Measurements from ENCODE around the gene TBC1D12. TPM values are rescaled to one million over a fixed set of nuclear protein-coding genes. Genes with fewer than 3 reads are reported as not detected.

The TBC1D12 gene
- total RNA-seq, 4 donors from 2014 or later, result 10.5 to 17.7 (median 12.8) TPM

- no peak for DNase-seq (ENCODE audit: low spot score in 2 of 2)
- H3K27ac ChIP-seq, result no peak overlapping the region
- TF ChIP-seq, protein P1, sequence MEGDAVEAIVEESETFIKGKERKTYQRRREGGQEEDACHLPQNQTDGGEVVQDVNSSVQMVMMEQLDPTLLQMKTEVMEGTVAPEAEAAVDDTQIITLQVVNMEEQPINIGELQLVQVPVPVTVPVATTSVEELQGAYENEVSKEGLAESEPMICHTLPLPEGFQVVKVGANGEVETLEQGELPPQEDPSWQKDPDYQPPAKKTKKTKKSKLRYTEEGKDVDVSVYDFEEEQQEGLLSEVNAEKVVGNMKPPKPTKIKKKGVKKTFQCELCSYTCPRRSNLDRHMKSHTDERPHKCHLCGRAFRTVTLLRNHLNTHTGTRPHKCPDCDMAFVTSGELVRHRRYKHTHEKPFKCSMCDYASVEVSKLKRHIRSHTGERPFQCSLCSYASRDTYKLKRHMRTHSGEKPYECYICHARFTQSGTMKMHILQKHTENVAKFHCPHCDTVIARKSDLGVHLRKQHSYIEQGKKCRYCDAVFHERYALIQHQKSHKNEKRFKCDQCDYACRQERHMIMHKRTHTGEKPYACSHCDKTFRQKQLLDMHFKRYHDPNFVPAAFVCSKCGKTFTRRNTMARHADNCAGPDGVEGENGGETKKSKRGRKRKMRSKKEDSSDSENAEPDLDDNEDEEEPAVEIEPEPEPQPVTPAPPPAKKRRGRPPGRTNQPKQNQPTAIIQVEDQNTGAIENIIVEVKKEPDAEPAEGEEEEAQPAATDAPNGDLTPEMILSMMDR (IDR thresholded peaks at IDR 0.05), result no peak
- TF ChIP-seq POLR2AphosphoS5 (IDR thresholded peaks at IDR 0.05) (no peak), POLR2A (IDR thresholded peaks at IDR 0.05) (no peak), EP300 (IDR thresholded peaks at IDR 0.05) (no peak)
- H3K4me1 ChIP-seq, result no peaks in the 10 kb centered on the region
- H3K9me3 ChIP-seq, result no peaks in the 10 kb centered on the region
- no peak overlapping the region for H3K4me3 ChIP-seq
- no peaks in the 10 kb centered on the region for H3K36me3 ChIP-seq
- 86% methylated on average over 6 of the region's 6 CpGs for WGBS
- no peaks in the 10 kb centered on the region for H3K27me3 ChIP-seq
Measured at GRCh38 chr10:94398762-94399161, 3.6 kb upstream of the TBC1D12 start.

DNA sequence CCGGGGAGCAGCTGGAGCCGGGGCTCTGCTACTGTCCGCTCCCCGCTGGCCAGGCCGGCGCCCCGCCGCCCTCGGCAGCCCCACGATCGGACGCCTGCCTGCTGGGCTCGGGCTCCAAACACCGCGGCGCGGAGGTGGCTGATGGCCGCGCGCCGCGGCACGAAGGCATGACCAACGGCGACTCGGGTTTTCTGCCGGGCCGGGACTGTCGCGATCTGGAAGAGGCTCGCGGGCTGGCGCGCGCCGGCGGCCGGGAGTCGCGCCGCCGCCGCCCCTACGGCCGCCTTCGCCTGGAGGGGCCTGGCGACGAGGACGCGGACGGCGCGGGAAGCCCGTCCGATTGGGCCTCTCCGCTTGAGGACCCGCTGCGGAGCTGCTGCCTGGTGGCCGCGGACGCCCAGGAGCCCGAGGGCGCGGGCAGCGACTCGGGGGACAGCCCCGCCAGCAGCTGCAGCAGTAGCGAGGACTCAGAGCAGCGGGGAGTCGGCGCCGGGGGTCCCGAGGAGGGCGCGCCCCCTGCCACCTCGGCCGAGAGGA is 570 bp downstream of the TBC1D12 start:
- no peaks in the 10 kb centered on the region for H3K9me3 ChIP-seq
- no peak for TF ChIP-seq POLR2A (IDR thresholded peaks at IDR 0.05)

DNA sequence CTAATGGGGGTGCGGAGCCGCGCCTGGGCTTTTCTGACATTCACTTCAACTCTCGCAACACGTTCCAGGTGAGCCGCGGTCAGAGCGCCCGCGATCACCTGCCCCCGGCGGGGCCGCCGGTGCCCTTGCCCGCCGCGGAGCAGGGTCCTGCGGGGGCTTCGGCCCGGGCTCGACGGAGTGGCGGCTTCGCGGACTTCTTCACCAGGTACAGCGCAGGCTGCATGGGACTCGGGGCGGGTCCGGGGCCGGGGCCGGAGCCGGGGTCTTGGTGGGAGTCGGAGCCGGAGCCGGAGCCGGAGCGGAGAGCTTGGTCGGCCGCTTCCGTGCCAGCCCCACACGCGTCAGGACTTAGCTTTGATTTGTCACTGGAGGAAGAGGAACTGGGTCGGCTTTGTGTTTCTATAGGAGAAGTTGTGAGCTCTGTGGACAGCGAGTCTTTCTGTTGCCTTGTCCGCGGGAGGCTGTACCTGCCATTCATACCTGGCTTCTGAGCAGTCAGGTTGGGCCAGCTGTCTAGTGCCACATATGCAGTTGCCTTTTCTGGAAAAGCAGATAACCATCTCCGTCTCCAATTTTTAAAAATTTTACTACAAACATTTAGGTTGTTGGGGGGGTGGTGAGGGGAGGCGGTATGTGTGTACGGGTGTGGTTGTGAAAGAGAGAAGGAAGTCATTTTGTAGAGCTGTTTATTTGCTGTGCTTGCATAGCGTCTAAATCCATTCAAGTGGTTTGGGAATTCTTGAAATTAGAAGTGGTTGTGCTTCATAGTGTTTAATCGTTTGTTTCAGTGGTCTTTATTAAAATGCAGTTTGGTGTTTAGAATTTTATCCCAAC is 1.3 kb downstream of the TBC1D12 start:
- peak in 1 of 2 donors; percentile 79 for DNase-seq (ENCODE audit: low spot score in 2 of 2)
- TF ChIP-seq, protein P1 (IDR thresholded peaks at IDR 0.05), result no peak
- TF ChIP-seq POLR2A (IDR thresholded peaks at IDR 0.05), result peak in 1 of 2 donors; percentile 22
- Histone ChIP-seq H3K9me3 (no peaks in the 10 kb centered on the region), H3K36me3 (no peaks in the 10 kb centered on the region), H3K27me3 (no peaks in the 10 kb centered on the region), H3K27ac (peak overlapping the region; percentile 97), H3K4me1 (peaks cover 24% of the 10 kb centered on the region), H3K4me3 (peak overlapping the region; percentile 99)
- WGBS, result under 1% methylated on average over 30 of the region's 51 CpGs

More for the DNA sequence above, 570 bp downstream of the TBC1D12 start:
- Histone ChIP-seq H3K4me1 (peaks cover 24% of the 10 kb centered on the region), H3K27me3 (no peaks in the 10 kb centered on the region), H3K36me3 (no peaks in the 10 kb centered on the region), H3K4me3 (peak overlapping the region; percentile 99), H3K27ac (peak overlapping the region; percentile 97)
- no peak for DNase-seq (ENCODE audit: low spot score in 2 of 2)
- 0% methylated on average over 9 of the region's 77 CpGs for WGBS

DNA sequence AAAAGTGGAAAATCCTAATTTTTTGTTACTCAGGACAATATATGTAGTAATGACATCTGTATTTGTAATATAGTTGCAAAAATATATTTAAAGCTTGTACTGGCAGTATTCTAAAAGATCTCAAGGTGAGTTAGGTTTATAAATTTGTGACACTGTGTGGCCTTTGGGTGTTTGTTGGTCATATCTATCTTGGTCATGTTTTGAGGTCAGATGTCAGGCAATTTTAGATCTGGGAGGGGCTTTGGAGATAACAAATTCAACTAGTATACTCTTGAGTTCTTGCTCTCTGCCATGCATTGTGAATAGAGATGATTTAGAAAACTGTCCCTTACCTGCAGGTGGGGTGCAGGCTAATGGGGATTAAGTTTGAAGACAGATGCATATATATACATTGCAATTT is 3.1 kb downstream of the TBC1D12 start:
- H3K27ac ChIP-seq, result no peak overlapping the region
- TF ChIP-seq POLR2AphosphoS5 (IDR thresholded peaks at IDR 0.05) (no peak), EP300 (IDR thresholded peaks at IDR 0.05) (no peak), POLR2A (IDR thresholded peaks at IDR 0.05) (no peak)
- TF ChIP-seq, protein P1 (IDR thresholded peaks at IDR 0.05), result no peak
- H3K9me3 ChIP-seq, result no peaks in the 10 kb centered on the region
- DNase-seq (ENCODE audit: low spot score in 2 of 2), result no peak
- H3K36me3 ChIP-seq, result no peaks in the 10 kb centered on the region
- peaks cover 24% of the 10 kb centered on the region for H3K4me1 ChIP-seq
- H3K4me3 ChIP-seq, result no peak overlapping the region
- H3K27me3 ChIP-seq, result no peaks in the 10 kb centered on the region

DNA sequence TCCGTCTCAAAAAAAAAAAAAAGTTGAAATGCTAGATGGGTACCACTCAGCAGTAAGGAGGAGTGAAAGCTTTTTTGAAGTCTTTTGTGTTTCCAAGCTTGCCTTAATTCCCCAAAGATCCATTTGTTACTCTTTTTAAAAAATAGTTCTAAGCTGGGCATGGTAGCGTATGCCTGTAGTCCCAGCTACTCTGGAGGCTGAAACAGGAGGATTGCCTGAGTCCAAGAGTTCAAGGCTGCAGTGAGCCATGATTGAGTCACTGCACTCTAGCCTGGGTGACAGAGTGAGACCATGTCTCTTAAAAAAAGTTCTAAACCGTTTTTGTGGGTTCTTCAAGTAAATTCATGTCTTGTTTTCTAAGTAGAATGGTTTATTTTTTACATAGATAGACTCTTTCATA is 5.3 kb downstream of the TBC1D12 start:
- WGBS, result 84% methylated on average over 3 of the region's 3 CpGs
- Histone ChIP-seq H3K9me3 (no peaks in the 10 kb centered on the region), H3K36me3 (no peaks in the 10 kb centered on the region), H3K4me3 (no peak overlapping the region), H3K27ac (no peak overlapping the region), H3K4me1 (peaks cover 24% of the 10 kb centered on the region), H3K27me3 (no peaks in the 10 kb centered on the region)
- no peak for DNase-seq (ENCODE audit: low spot score in 2 of 2)
- TF ChIP-seq, protein P1 (IDR thresholded peaks at IDR 0.05), result no peak
- TF ChIP-seq POLR2A (IDR thresholded peaks at IDR 0.05), result no peak
- no peak for TF ChIP-seq POLR2AphosphoS5 (IDR thresholded peaks at IDR 0.05)
- TF ChIP-seq EP300 (IDR thresholded peaks at IDR 0.05), result no peak

Data from suprapubic skin (tissue), 4 donors.